C4-2B (cell line): ENCODE results near the gene ZCCHC17.

ENCODE experiments used
- CTCF ChIP-seq: fragments of 450-650 bp; conservative IDR thresholded peaks from 2 replicates; pipeline ENCODE4 v1.5.1; 2017; ENCODE audit warnings: mild to moderate bottlenecking
- ZFX ChIP-seq: fragments of 450-650 bp; IDR thresholded peaks from 2 replicates; pipeline ENCODE4 v1.6.1; 2017

- TF ChIP-seq CTCF: no peak
- TF ChIP-seq ZFX: no peak
These were observed 77.8 kb downstream of the ZCCHC17 start for GRCh38 chr1:31374511-31375196.
